Activated CD8-positive, alpha-beta T cell treated with anti-CD3 and anti-CD28 coated beads, Interleukin-2, amount 10 ng/mL, durations not matched to agents 7 days and 5 days (primary cell): Measurements from ENCODE around the gene TUBA3D. TPM values are rescaled to one million over a fixed set of nuclear protein-coding genes. Genes with fewer than 3 reads are reported as not detected.
"Not testable (repeated sequence)": the region's sequence is repeated elsewhere in the genome, so short reads cannot be mapped to it uniquely, and the experiment has no call there.

ENCODE experiments used
- ATAC-seq: fragments of 150-1000 bp; cut with Tn5 transposase; one replicate; pipeline ENCODE4 v1.10.0; 2021; ENCODE audit warnings: moderate library complexity
- CTCF ChIA-PET: fragments of 350-600 bp; sonication (Branson Sonifier 250); formaldehyde crosslinking; loops from one replicate; lab custom pipeline; 2021; ENCODE audit warnings: antibody characterized with exemption; lab: Charles Lee
- POLR2A ChIA-PET: fragments of 350-600 bp; sonication (Branson Sonifier 250); formaldehyde crosslinking; loops from one replicate; lab custom pipeline; 2021; ENCODE audit warnings: antibody characterized with exemption; lab: Charles Lee
- DNase-seq: peaks from one replicate; pipeline ENCODE4 v3.0.0-alpha.2; 2020
- H3K27ac Mint-ChIP-seq: one replicate; pipeline ENCODE4 v1.8.0; 2021; ENCODE audit warnings: mild to moderate bottlenecking, mixed read lengths
- H3K27me3 Mint-ChIP-seq: one replicate; pipeline ENCODE4 v1.8.0; 2021; ENCODE audit warnings: low read depth, mixed read lengths
- H3K36me3 Mint-ChIP-seq: one replicate; pipeline ENCODE4 v1.8.0; 2021; ENCODE audit warnings: low read depth, mixed read lengths
- H3K4me1 Mint-ChIP-seq: one replicate; pipeline ENCODE4 v1.8.0; 2021; ENCODE audit warnings: low read depth, mixed read lengths
- H3K4me3 Mint-ChIP-seq: one replicate; pipeline ENCODE4 v1.8.0; 2021; ENCODE audit warnings: mild to moderate bottlenecking, mixed read lengths
- H3K9me3 Mint-ChIP-seq: one replicate; pipeline ENCODE4 v1.8.0; 2022; ENCODE audit warnings: mixed read lengths; ENCODE audit not compliant: insufficient read depth
- total RNA-seq, 2 experiments: library from RNA; stranded (reverse); gene quantifications; one replicate each; pipeline ENCODE4 v1.2.3, GENCODE V29; 2021

TUBA3D gene
- total RNA-seq, 2 experiments from 2014 or later: not detected

GRCh38 chr2:131488306-131489205, 12.6 kb downstream of the TUBA3D start:
- Mint-ChIP-seq H3K4me1 (peaks cover 34% of the 10 kb centered on the region), H3K27ac (no peak overlapping the region), H3K4me3 (no peak overlapping the region), H3K27me3 (no peaks in the 10 kb centered on the region), H3K36me3 (peaks cover 33% of the 10 kb centered on the region), H3K9me3 (no peaks in the 10 kb centered on the region)
- no peak for ATAC-seq
- ChIA-PET POLR2A (interaction anchor here (0.6 kb wide), 1 partner anchor 1302 kb away, joined by 3 read pairs; no protein-coding TSS in a partner anchor), CTCF (no interaction called here)
- DNase-seq: no peak

- ATAC-seq, POLR2A ChIA-PET, H3K9me3 Mint-ChIP-seq, CTCF ChIA-PET, H3K27me3 Mint-ChIP-seq: not testable (repeated sequence)
- Mint-ChIP-seq H3K4me3 (peak overlapping the region; percentile 89), H3K4me1 (peaks cover 48% of the 10 kb centered on the region), H3K27ac (peak overlapping the region; percentile 93), H3K36me3 (peaks cover 35% of the 10 kb centered on the region)
- peak; percentile 44 for DNase-seq
Observed at GRCh38 chr2:131490616-131491468, 14.9 kb downstream of the TUBA3D start.

- peaks cover 53% of the 10 kb centered on the region for H3K4me1 Mint-ChIP-seq
- DNase-seq: peak; percentile 26
- H3K9me3 Mint-ChIP-seq: not testable (repeated sequence)
Observed at GRCh38 chr2:131491469-131491836, 15.5 kb downstream of the TUBA3D start.

GRCh38 chr2:131492015-131492417, 16.1 kb downstream of the TUBA3D start, which contains the start of gene MZT2A:
Gene MZT2A, minus strand, starts transcription at chr2:131492397. Its CDS starts 21 bp downstream, at chr2:131492376.
- H3K27me3 Mint-ChIP-seq, DNase-seq, H3K9me3 Mint-ChIP-seq: not testable (repeated sequence)
- CTCF ChIA-PET: interaction anchor here (0.9 to 3.3 kb wide), 8 partner anchors 8 to 338 kb away, joined by 3 to 22 read pairs (median 10); partner anchors contain the start of gene CCDC74A
- ATAC-seq: peak; percentile 9
- Mint-ChIP-seq H3K4me1 (peaks cover 58% of the 10 kb centered on the region), H3K36me3 (peaks cover 35% of the 10 kb centered on the region), H3K4me3 (peak within 1 kb of the TSS; percentile 95), H3K27ac (peak within 1 kb of the TSS; percentile 98)
- POLR2A ChIA-PET: interaction anchor here (0.7 to 2.3 kb wide), 4 partner anchors 11 to 1311 kb away, joined by 3 to 17 read pairs (median 4); partner anchors contain the start of gene SMPD4

More at GRCh38 chr2:131491469-131491836, 15.5 kb downstream of the TUBA3D start:
- POLR2A ChIA-PET, ATAC-seq, H3K27me3 Mint-ChIP-seq: not testable (repeated sequence)
- peak overlapping the region; percentile 93 for H3K27ac Mint-ChIP-seq
- H3K4me3 Mint-ChIP-seq: peak overlapping the region; percentile 89
- CTCF ChIA-PET: interaction anchor here (0.9 to 3.3 kb wide), 3 partner anchors 12 to 36 kb away, joined by 3 to 22 read pairs (median 21); partner anchors contain the start of gene CCDC74A
- peaks cover 35% of the 10 kb centered on the region for H3K36me3 Mint-ChIP-seq

- no peaks in the 10 kb centered on the region for H3K9me3 Mint-ChIP-seq
- H3K27ac Mint-ChIP-seq: peak overlapping the region; percentile 98
- H3K27me3 Mint-ChIP-seq: no peaks in the 10 kb centered on the region
- ChIA-PET POLR2A (interaction anchor here (0.7 to 2.3 kb wide), 8 partner anchors 11 to 1312 kb away, joined by 3 to 17 read pairs (median 4); partner anchors contain the start of genes CCDC74A, IMP4 and SMPD4), CTCF (interaction anchor here (0.6 to 3.3 kb wide), 11 partner anchors 9 to 400 kb away, joined by 3 to 22 read pairs (median 8); partner anchors contain the start of gene CCDC74A)
- ATAC-seq: peak; percentile 84
- H3K4me1 Mint-ChIP-seq: peaks cover 63% of the 10 kb centered on the region
- peaks cover 39% of the 10 kb centered on the region for H3K36me3 Mint-ChIP-seq
- peak overlapping the region; percentile 95 for H3K4me3 Mint-ChIP-seq
- peak; percentile 97 for DNase-seq
Observed at GRCh38 chr2:131492418-131493198, 16.7 kb downstream of the TUBA3D start.

GRCh38 chr2:131493199-131493968, 17.5 kb downstream of the TUBA3D start:
- Mint-ChIP-seq H3K36me3 (peaks cover 41% of the 10 kb centered on the region), H3K4me1 (peaks cover 63% of the 10 kb centered on the region), H3K27me3 (no peaks in the 10 kb centered on the region), H3K9me3 (no peaks in the 10 kb centered on the region), H3K4me3 (peak overlapping the region; percentile 95), H3K27ac (peak overlapping the region; percentile 98)
- CTCF ChIA-PET: interaction anchor here (0.6 to 3.3 kb wide), 10 partner anchors 10 to 401 kb away, joined by 3 to 22 read pairs (median 8); partner anchors contain the start of gene CCDC74A
- ATAC-seq: peak; percentile 29
- DNase-seq: no peak
- POLR2A ChIA-PET: interaction anchor here (0.7 to 2.3 kb wide), 6 partner anchors 10 to 1151 kb away, joined by 3 to 17 read pairs (median 4); partner anchors contain the start of genes CCDC74A and IMP4

- H3K9me3 Mint-ChIP-seq, CTCF ChIA-PET, ATAC-seq, POLR2A ChIA-PET, H3K27me3 Mint-ChIP-seq, DNase-seq: not testable (repeated sequence)
- Mint-ChIP-seq H3K4me1 (peaks cover 63% of the 10 kb centered on the region), H3K36me3 (peaks cover 46% of the 10 kb centered on the region), H3K4me3 (peak overlapping the region; percentile 25), H3K27ac (peak overlapping the region; percentile 57)
Observed at GRCh38 chr2:131495506-131495905, 19.6 kb downstream of the TUBA3D start.

- DNase-seq, H3K4me3 Mint-ChIP-seq, POLR2A ChIA-PET, H3K9me3 Mint-ChIP-seq, CTCF ChIA-PET, H3K27me3 Mint-ChIP-seq, ATAC-seq: not testable (repeated sequence)
- peaks cover 62% of the 10 kb centered on the region for H3K4me1 Mint-ChIP-seq
- H3K36me3 Mint-ChIP-seq: peaks cover 57% of the 10 kb centered on the region
- H3K27ac Mint-ChIP-seq: peak overlapping the region; percentile 77
Observed at GRCh38 chr2:131498321-131498973, 22.5 kb downstream of the TUBA3D start.

- Mint-ChIP-seq H3K4me1 (peaks cover 46% of the 10 kb centered on the region), H3K36me3 (peaks cover 78% of the 10 kb centered on the region), H3K27ac (peak overlapping the region; percentile 91), H3K4me3 (peak overlapping the region; percentile 49)
- H3K9me3 Mint-ChIP-seq, DNase-seq, H3K27me3 Mint-ChIP-seq, ATAC-seq: not testable (repeated sequence)
- ChIA-PET CTCF (interaction anchor here (3.0 kb wide), 1 partner anchor 10 kb away, joined by 22 read pairs; the partner anchor contains the start of gene MZT2A), POLR2A (interaction anchor here (2.8 kb wide), 1 partner anchor 10 kb away, joined by 17 read pairs; the partner anchor contains the start of gene MZT2A)
Observed at GRCh38 chr2:131503587-131503986, 27.7 kb downstream of the TUBA3D start.
